GM21723 (cell line): ENCODE measurements around the gene DOK7.
"Not testable (repeated sequence)": the region's sequence is repeated elsewhere in the genome, so short reads cannot be mapped to it uniquely, and the experiment has no call there.

Experiments used
- ATAC-seq: cut with Tn5 transposase; IDR thresholded peaks from one replicate; pipeline ENCODE4 v1.9.1; 2021; ENCODE audit warnings: mild to moderate bottlenecking, moderate library complexity; ENCODE audit not compliant: unreplicated experiment

DOK7 gene

DNA sequence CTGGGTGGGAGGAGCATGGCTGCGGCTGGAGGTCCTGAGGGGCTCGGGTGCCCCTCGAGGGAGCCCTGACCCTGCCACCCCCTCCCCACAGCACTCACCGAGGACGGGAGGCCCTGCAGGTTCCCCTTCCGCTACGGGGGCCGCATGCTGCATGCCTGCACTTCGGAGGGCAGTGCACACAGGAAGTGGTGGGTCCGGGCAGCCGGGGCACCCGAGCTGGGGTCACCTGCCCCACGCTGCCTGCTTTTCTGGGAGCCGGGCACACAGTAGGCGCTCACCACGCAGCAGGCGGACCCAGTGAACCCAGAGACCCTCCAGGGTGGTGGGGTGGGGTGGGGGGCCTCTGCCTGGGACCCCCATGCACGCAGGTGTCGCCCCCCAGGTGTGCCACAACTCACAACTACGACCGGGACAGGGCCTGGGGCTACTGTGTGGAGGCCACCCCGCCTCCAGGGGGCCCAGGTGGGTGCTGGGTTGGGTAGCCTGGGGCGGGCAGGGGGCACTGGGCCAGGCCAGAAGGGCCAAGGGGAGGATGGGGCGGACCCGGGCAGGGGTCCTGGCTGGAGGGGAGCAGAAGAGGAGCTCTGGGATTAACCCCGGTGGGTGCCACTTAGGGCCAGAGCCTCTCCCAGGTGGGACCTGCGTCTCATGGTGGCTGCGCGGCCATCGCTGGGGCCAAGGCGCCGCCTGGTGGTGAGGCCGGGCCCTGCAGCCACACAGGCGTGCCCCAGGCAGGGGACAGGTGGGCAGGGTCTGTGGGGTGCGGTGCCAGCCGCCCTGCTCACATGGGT lies 20.0 kb upstream of the DOK7 start:
- peak; percentile 60 for ATAC-seq

DNA sequence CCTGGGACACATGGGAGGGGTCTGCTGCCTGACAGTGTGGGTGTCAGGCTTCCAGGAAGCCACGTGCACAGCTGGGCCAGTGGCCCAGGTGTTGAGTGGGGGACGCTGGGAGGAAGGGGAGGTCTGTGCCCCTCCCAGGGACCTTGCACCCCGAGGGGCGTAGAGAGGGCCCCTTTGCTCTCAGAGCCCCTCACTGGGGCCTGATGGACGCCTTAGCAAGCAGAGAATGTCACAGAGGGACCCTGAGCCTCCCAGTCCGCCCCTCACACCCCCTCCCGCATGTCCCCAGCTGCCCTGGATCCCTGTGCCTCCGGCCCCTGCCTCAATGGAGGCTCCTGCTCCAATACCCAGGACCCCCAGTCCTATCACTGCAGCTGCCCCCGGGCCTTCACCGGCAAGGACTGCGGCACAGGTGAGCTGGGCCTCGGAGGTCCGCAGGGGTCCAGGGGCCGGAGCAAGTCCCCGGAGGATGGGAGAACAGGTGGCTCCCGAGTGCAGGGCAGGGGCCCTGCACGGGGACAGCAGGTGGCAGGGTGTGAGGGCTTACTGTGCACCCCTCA lies 19.3 kb upstream of the DOK7 start:
- no peak for ATAC-seq

DNA sequence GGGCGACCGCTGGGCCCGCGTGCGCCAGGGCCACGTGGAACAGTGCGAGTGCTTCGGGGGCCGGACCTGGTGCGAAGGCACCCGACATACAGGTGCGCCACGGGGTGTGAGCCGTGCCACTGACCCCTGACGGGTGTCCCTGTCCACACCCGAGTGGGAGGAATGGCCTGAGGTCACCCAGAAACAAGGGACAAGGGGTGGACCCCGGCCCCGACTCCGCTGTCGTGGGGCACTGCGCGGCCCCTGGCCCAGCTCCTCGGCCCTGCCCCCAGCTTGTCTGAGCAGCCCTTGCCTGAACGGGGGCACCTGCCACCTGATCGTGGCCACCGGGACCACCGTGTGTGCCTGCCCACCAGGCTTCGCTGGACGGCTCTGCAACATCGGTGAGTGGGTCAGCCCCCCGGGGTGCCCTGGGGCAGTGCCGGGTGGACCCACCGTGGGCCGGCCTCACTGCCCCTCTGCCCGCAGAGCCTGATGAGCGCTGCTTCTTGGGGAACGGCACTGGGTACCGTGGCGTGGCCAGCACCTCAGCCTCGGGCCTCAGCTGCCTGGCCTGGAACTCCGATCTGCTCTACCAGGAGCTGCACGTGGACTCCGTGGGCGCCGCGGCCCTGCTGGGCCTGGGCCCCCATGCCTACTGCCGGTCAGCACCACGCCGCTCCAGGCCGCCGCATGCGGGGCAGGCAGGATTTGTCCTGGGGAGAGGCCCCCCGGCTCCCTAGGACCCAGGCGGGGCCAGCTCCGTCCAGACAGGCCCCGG lies 18.6 kb upstream of the DOK7 start:
- no peak for ATAC-seq

DNA sequence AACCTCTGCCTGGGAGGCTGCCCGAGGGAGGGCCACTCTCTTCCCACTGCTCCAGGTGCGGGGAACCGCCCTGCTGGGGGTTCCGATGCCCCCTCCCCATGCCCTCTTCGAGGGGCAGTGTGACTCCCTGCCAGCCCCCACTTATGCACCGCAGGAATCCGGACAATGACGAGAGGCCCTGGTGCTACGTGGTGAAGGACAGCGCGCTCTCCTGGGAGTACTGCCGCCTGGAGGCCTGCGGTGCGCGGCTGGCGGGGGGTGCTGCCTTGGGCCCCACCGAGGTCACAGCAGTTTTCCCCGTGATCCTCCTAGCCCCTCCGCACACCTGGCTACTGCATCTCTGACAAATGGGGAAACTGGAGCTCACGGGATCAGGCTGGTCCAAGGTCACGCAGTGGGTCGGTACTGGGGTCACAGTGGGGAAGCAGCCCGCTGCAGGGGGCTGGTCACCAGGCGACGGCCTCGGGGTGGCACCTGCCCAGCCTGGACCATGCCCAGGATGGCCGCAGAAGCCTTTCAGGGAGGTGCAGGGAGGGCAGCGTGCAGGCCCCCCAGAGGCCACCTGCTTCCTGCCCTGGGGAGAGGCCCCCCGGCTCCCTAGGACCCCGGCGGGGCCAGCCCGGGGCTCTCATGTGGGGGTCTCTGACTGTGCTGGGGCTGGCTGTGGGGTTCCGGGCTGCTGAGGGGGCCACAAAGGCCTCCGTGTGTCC lies 17.8 kb upstream of the DOK7 start:
- no peak for ATAC-seq

DNA sequence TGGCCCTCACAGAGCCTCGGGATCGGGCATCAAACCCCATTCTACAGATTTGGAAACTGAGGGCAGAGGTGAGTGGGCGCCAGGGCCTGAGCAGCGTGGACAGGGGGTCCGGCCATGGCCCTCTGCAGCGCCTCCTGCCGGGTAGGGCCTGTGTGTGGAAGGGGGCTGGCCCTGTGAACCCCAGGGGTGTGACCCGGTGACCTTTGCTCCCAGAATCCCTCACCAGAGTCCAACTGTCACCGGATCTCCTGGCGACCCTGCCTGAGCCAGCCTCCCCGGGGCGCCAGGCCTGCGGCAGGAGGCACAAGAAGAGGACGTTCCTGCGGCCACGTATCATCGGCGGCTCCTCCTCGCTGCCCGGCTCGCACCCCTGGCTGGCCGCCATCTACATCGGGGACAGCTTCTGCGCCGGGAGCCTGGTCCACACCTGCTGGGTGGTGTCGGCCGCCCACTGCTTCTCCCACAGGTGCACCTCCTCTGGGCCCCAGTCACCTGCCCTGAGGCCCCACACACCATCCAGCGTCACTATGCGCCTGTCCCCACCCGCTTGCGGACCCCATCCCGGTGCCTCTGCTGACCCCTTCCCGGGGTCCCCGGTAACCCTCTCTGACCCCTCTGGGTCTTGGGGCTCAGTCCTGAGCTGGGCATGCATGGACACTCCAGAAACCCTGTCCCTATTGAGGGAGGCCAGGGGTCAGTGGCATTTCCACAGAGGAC lies 17.1 kb upstream of the DOK7 start:
- no peak for ATAC-seq

DNA sequence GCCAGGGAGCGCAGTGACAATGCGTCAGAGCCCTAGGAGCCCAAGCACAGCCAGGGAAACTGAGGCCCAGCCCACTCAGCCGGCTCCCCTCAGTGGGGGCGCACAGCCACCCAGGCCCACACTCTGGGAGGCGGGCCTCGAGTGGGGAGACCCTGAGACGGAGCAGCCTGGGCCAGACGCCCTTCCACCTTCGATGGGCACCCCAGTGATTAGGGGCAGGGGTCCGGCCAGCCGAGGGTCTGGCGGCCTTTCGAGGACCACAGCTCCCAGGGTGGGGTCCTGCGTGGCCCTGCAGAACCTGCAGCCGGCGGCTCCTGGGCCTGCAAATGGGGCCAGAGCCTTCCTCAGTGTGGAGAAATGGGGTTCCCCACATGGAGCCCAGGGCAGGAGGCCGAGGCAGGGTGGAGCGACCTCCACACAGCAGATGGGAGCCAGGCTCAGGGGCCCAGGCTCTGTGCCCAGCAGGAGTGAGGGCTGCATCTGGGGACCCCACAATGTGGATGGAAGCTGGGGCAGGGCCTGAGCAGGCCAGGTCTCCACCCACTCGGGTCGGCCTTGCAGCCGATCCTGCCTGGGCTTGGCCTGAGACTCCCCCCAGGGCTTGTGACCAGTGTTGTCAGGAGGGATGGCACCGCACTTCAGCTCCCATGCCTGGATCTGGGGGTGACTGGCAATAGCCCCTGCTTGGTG lies 16.3 kb upstream of the DOK7 start:
- no peak for ATAC-seq

- ATAC-seq = no peak
Observed at GRCh38 chr4:3447431-3448395, 15.4 kb upstream of the DOK7 start.

GRCh38 chr4:3449047-3449573 lies 14.0 kb upstream of the DOK7 start:
- ATAC-seq = no peak

DNA sequence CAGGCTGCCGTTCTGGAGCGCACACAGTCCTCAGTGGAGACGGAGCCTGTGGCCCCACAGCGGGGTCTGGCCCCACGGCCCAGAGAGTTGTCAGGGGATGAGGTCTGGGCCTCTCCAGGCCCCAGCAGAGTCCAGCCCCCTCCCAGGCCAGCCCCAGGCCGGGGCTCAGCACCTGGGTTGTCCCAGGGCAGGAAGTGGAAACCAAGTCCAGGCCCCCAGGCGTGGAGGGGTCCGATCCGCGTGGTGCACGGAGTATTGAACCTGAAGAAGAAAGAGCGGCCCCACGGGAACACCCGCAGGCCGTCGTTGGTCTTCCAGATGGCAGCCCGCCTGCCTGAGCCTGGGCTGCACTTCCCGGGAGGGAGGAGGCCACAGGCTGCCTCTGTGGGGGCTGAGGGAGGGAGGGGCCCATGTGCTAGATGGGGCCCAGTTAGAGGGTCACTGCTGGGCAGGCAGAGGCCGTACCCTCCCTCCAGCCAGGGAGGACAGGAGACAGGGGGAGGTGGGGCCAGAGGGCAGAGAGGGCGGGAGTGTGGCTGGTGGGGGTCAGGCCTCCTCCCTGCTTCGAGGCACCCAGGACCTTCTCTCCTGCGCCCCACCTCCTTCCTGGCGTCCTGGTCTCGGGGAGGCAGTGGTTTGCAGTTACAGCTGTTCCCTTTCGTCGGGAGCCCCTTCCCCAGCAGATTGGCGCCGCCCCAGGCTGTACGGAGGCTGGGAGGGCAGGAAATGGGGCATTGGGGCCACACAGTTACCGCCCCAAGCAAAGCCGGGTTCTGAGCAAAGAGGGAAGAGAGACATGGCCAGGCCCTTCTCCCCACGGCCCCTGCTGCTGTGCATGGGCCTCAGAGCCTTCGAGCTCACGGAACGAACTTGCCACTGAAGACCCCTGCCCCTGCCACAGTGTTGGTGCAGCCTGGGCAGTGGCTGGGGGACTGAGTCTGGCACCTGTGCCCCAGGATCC lies 13.3 kb upstream of the DOK7 start:
- ATAC-seq = no peak

GRCh38 chr4:3450643-3451042 lies 12.5 kb upstream of the DOK7 start:
- no peak for ATAC-seq

DNA sequence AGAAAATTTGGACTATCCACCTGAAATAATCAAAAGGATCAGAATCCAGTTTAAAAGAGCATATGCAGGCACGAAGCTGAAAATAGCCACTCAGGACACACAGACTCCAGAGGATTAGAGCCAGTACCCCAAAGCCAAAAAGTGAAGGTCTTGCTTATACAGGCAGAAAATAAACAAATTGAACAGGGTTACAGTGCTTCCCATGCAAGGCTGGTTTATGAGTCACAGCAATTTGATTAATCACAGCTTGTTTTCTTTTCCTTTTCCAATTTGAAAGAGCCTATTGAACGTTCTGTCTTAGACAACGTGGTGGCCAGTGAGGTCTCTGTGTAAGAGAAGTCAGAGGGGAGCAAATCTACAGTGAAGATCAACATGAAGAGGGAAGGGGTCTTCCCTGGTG lies 11.2 kb upstream of the DOK7 start:
- ATAC-seq = no peak

GRCh38 chr4:3452376-3452775 lies 10.7 kb upstream of the DOK7 start:
- no peak for ATAC-seq

DNA sequence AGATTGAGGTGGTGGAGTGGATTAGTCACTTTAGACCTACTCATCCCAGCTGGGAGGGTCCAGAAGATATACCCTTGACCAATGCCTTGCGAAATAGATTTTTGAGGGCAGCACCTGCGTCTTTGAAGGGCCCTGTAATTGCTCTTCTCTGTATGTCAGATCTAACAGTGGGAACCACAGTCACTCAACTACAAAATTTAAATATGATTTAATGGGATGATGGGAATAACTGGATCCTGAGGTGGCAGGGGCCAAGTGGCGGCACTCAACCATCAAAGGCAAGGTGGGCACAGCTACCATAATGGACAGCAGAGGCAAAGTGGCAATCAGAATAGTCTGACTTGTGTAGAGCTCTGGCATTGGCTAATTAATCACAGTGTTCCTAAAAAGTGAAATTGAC lies 7.5 kb upstream of the DOK7 start:
- ATAC-seq = not testable (repeated sequence)

DNA sequence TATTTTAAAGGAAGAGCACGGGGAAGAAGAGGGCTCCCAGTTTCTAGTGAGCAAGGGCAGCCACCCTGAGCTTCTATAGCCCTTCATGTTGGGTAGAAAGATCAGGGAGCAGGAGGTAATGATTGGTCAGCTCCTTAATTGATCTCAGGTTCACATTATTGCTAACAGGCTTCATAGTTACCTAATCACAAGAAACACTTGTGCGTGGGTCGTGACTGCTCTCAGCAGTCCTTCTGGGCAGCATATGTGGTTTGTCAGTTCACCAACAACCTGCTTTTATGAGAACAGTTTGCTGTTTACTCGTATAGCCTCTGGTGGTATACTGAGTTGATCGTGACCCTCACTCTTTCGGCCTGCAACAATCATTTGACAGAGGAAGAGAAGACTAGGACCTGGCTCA lies 4.7 kb upstream of the DOK7 start:
- no peak for ATAC-seq

DNA sequence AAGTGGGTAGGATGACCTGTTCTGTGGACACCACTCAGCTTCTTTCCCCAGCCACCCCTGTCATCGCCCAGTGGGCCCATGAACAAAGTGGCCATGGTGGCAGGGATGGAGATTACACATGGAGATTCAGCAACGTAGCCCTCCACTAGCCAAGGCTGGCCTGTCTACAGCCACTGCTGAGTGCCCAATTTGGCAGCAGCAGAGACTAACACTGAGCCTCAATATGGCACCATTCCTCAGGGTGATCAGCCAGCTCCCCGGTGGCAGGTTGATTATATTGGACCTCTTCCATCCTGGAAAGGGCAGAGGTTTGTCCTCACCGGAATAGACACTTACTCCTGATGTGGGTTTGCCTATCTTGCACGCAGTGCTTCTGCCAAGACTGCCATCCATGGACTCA lies 4.0 kb upstream of the DOK7 start:
- ATAC-seq = not testable (repeated sequence)

GRCh38 chr4:3460926-3461325 lies 2.2 kb upstream of the DOK7 start:
- no peak for ATAC-seq

- ATAC-seq = no peak
Observed at GRCh38 chr4:3461515-3462291, 1.4 kb upstream of the DOK7 start.
